CD4-positive, CD25-positive, alpha-beta regulatory T cell (primary cell): Measurements from ENCODE around the gene ABCA2. TPM values are rescaled to one million over a fixed set of nuclear protein-coding genes. Genes with fewer than 3 reads are reported as not detected.

ENCODE experiments used
- ATAC-seq, 2 donors: fragments of 150-1000 bp; cut with Tn5 transposase; one replicate each; pipeline ENCODE4 v1.10.0; 2021; ENCODE audit warnings: low read depth in 2 of 2, moderate number of reproducible peaks in 2 of 2, moderate library complexity in 1 of 2
- DNase-seq, 3 donors: peaks; one replicate each; pipeline versions ENCODE4 v3.0.0 to v3.0.0-alpha.2; 2012 to 2022; ENCODE audit warnings: mixed read lengths in 1 of 3
- H3K27ac ChIP-seq: one replicate; pipeline ENCODE4 v1.7.0; 2013; ENCODE audit warnings: mild to moderate bottlenecking, low read length; ENCODE audit not compliant: insufficient read depth, poor library complexity, severe bottlenecking
- H3K27me3 ChIP-seq: one replicate; pipeline ENCODE4 v1.7.0; 2013; ENCODE audit warnings: low read length; ENCODE audit not compliant: control insufficient read depth, insufficient read depth
- H3K36me3 ChIP-seq: one replicate; pipeline ENCODE4 v1.7.0; 2013; ENCODE audit warnings: mild to moderate bottlenecking, low read length, moderate library complexity; ENCODE audit not compliant: control insufficient read depth, insufficient read depth
- H3K4me1 ChIP-seq: 2 replicates; pipeline ENCODE4 v1.7.0; 2013; ENCODE audit warnings: mild to moderate bottlenecking, low read length; ENCODE audit not compliant: insufficient read depth, control insufficient read depth, poor library complexity, severe bottlenecking
- H3K4me3 ChIP-seq: one replicate; pipeline ENCODE4 v1.7.0; 2013; ENCODE audit warnings: low read depth, mild to moderate bottlenecking, low read length, moderate library complexity
- H3K9me3 ChIP-seq, 2 experiments: 1 replicate in 1 of 2; 2 replicates in 1 of 2; pipeline ENCODE4 v1.7.0; 2013; ENCODE audit warnings: low read length in 2 of 2, mild to moderate bottlenecking in 1 of 2, moderate library complexity in 1 of 2; ENCODE audit not compliant: control insufficient read depth in 2 of 2
- H3K27ac Mint-ChIP-seq, 3 donors: one replicate each; pipeline ENCODE4 v1.8.0; 2020 to 2022; ENCODE audit warnings: mild to moderate bottlenecking in 3 of 3, mixed read lengths in 3 of 3, moderate library complexity in 2 of 3
- H3K27me3 Mint-ChIP-seq: one replicate; pipeline ENCODE4 v1.8.0; 2022; ENCODE audit warnings: mild to moderate bottlenecking, mixed read lengths
- H3K36me3 Mint-ChIP-seq: one replicate; pipeline ENCODE4 v1.8.0; 2020; ENCODE audit warnings: mixed read lengths
- H3K4me1 Mint-ChIP-seq, 4 donors: one replicate each; pipeline ENCODE4 v1.8.0; 2020 to 2022; ENCODE audit warnings: mixed read lengths in 4 of 4, mild to moderate bottlenecking in 1 of 4
- H3K4me3 Mint-ChIP-seq, 4 donors: one replicate each; pipeline ENCODE4 v1.8.0; 2020 to 2022; ENCODE audit warnings: mild to moderate bottlenecking in 4 of 4, mixed read lengths in 4 of 4, moderate library complexity in 3 of 4
- H3K9me3 Mint-ChIP-seq, 7 donors: one replicate each; pipeline ENCODE4 v1.8.0; 2020 to 2022; ENCODE audit warnings: mixed read lengths in 7 of 7, mild to moderate bottlenecking in 3 of 7, moderate library complexity in 2 of 7
- polyA plus RNA-seq, 4 donors: library from polyadenylated mRNA; unstranded; fragments of 300-500 nt; fragmentation: Illumina TruSeq; gene quantifications; one replicate each; pipeline ENCODE4 v1.2.3, GENCODE V29; 2021
- total RNA-seq: library from RNA; stranded (reverse); gene quantifications from one replicate; pipeline ENCODE4 v1.2.3, GENCODE V29; 2022

Gene ABCA2
- total and polyA plus RNA-seq, 5 donors from 2014 or later = 3.8 to 135 (median 4.5) TPM

- Histone ChIP-seq H3K4me3 (no peak overlapping the region), H3K36me3 (no peaks in the 10 kb centered on the region), H3K27ac (peak overlapping the region; percentile 55), H3K4me1 (peaks cover 14% of the 10 kb centered on the region), H3K9me3 (no peaks in the 10 kb centered on the region), H3K27me3 (no peaks in the 10 kb centered on the region)
- H3K9me3 Mint-ChIP-seq = peaks cover 0 to under 1% (median 0%) of the 10 kb centered on the region in 7 donors
- peak; percentile 56 to 69 (median 65) for DNase-seq
- H3K27me3 Mint-ChIP-seq = no peaks in the 10 kb centered on the region
- peak; percentile 69 to 70 for ATAC-seq
- H3K4me1 Mint-ChIP-seq = peaks cover 0 to 17% (median 3%) of the 10 kb centered on the region in 4 donors
- H3K4me3 Mint-ChIP-seq = peak overlapping the region in 1 of 4 donors; percentile 88
- no peaks in the 10 kb centered on the region for H3K36me3 Mint-ChIP-seq
- H3K27ac Mint-ChIP-seq = peak overlapping the region in 1 of 3 donors; percentile 20
These were observed 5.9 kb downstream of the ABCA2 start for GRCh38 chr9:137021979-137022661.

- H3K4me3 ChIP-seq = no peak overlapping the region
- no peak overlapping the region for H3K4me3 Mint-ChIP-seq
These were observed 6.5 kb downstream of the ABCA2 start for GRCh38 chr9:137021568-137021978.

GRCh38 chr9:137020771-137021567, 7.1 kb downstream of the ABCA2 start:
- Mint-ChIP-seq H3K4me3 (no peak overlapping the region), H3K27ac (no peak overlapping the region), H3K4me1 (peaks cover 0 to 9% (median 0%) of the 10 kb centered on the region in 4 donors), H3K36me3 (peaks cover 4% of the 10 kb centered on the region), H3K9me3 (peaks cover 0 to 2% (median 0%) of the 10 kb centered on the region in 7 donors), H3K27me3 (no peaks in the 10 kb centered on the region)
- Histone ChIP-seq H3K27ac (no peak overlapping the region), H3K27me3 (no peaks in the 10 kb centered on the region), H3K4me3 (no peak overlapping the region), H3K9me3 (no peaks in the 10 kb centered on the region), H3K36me3 (peaks cover 3% of the 10 kb centered on the region), H3K4me1 (peaks cover 3% of the 10 kb centered on the region)
- ATAC-seq (no peak), DNase-seq (no peak)

More at GRCh38 chr9:137021568-137021978, 6.5 kb downstream of the ABCA2 start:
- no peaks in the 10 kb centered on the region for H3K27me3 ChIP-seq
- Mint-ChIP-seq H3K9me3 (peaks cover 0 to 2% (median 0%) of the 10 kb centered on the region in 7 donors), H3K4me1 (peaks cover 0 to 12% (median 2%) of the 10 kb centered on the region in 4 donors), H3K27me3 (no peaks in the 10 kb centered on the region), H3K27ac (no peak overlapping the region), H3K36me3 (peaks cover 4% of the 10 kb centered on the region)
- DNase-seq (no peak), ATAC-seq (peak in 1 of 2 donors; percentile 4)
- peaks cover 8% of the 10 kb centered on the region for H3K4me1 ChIP-seq
- H3K27ac ChIP-seq = peak overlapping the region; percentile 55
- no peaks in the 10 kb centered on the region for H3K36me3 ChIP-seq
- no peaks in the 10 kb centered on the region for H3K9me3 ChIP-seq

- Mint-ChIP-seq H3K9me3 (peaks cover 0 to 2% (median 0%) of the 10 kb centered on the region in 7 donors), H3K36me3 (peaks cover 4% of the 10 kb centered on the region), H3K4me3 (no peak overlapping the region), H3K4me1 (peaks cover 0 to 9% (median 0%) of the 10 kb centered on the region in 4 donors), H3K27ac (peak overlapping the region in 1 of 3 donors; percentile 36), H3K27me3 (no peaks in the 10 kb centered on the region)
- Histone ChIP-seq H3K4me1 (no peaks in the 10 kb centered on the region), H3K36me3 (peaks cover 8% of the 10 kb centered on the region), H3K27me3 (no peaks in the 10 kb centered on the region), H3K4me3 (no peak overlapping the region), H3K9me3 (no peaks in the 10 kb centered on the region), H3K27ac (no peak overlapping the region)
- ATAC-seq (no peak), DNase-seq (no peak)
These were observed 8.0 kb downstream of the ABCA2 start for GRCh38 chr9:137019891-137020683.

- H3K36me3 Mint-ChIP-seq = peaks cover 4% of the 10 kb centered on the region
- H3K4me3 ChIP-seq = no peak overlapping the region
- DNase-seq = no peak
- no peak overlapping the region for H3K27ac Mint-ChIP-seq
- peaks cover 0 to 2% (median 0%) of the 10 kb centered on the region in 7 donors for H3K9me3 Mint-ChIP-seq
- no peaks in the 10 kb centered on the region for H3K27me3 ChIP-seq
- H3K9me3 ChIP-seq = no peaks in the 10 kb centered on the region
- peaks cover 0 to 7% (median 0%) of the 10 kb centered on the region in 4 donors for H3K4me1 Mint-ChIP-seq
- H3K27ac ChIP-seq = no peak overlapping the region
- ATAC-seq = no peak
- H3K36me3 ChIP-seq = peaks cover 8% of the 10 kb centered on the region
- H3K27me3 Mint-ChIP-seq = no peaks in the 10 kb centered on the region
- H3K4me1 ChIP-seq = no peaks in the 10 kb centered on the region
- H3K4me3 Mint-ChIP-seq = no peak overlapping the region
These were observed 9.1 kb downstream of the ABCA2 start for GRCh38 chr9:137018761-137019559.

GRCh38 chr9:137017791-137018497, 10.1 kb downstream of the ABCA2 start:
- no peak for ATAC-seq
- no peak overlapping the region for H3K4me3 Mint-ChIP-seq
- Histone ChIP-seq H3K9me3 (no peaks in the 10 kb centered on the region), H3K27me3 (no peaks in the 10 kb centered on the region), H3K4me3 (no peak overlapping the region), H3K4me1 (no peaks in the 10 kb centered on the region), H3K27ac (no peak overlapping the region), H3K36me3 (peaks cover 11% of the 10 kb centered on the region)
- no peak for DNase-seq
- H3K36me3 Mint-ChIP-seq = peaks cover 4% of the 10 kb centered on the region
- H3K27ac Mint-ChIP-seq = no peak overlapping the region
- peaks cover 0 to 2% (median 0%) of the 10 kb centered on the region in 7 donors for H3K9me3 Mint-ChIP-seq
- H3K27me3 Mint-ChIP-seq = no peaks in the 10 kb centered on the region
- H3K4me1 Mint-ChIP-seq = peaks cover 0 to 7% (median 0%) of the 10 kb centered on the region in 4 donors
